Measurements from ENCODE around the gene FAM9A.
"Not testable (repeated sequence)": the region's sequence is repeated elsewhere in the genome, so short reads cannot be mapped to it uniquely, and the experiment has no call there.

FAM9A gene

GRCh38 chrX:8800351-8800750 lies 832 bp downstream of the FAM9A start:
- DNase-seq, result not testable (repeated sequence)

DNA sequence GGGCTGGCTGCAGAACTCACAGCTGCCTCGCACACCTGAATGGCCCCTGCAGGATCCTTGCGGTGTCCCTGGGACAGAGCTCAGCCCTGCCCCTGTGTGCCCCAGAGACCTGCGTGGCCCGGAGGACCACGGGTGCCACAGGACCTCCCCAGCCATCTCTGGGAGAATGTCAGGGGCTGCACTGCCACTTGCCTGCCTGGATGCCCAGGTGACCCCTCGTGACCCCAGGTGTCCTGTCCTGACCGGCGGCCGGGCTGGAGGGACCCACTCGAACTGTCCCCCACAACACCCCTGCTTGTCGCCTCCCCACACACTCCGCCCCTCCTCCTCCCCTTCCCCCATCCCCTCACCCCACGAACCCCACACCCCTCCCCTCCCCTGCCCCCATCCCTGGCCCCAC lies 1.9 kb downstream of the FAM9A start:
- DNase-seq, result not testable (repeated sequence)

DNA sequence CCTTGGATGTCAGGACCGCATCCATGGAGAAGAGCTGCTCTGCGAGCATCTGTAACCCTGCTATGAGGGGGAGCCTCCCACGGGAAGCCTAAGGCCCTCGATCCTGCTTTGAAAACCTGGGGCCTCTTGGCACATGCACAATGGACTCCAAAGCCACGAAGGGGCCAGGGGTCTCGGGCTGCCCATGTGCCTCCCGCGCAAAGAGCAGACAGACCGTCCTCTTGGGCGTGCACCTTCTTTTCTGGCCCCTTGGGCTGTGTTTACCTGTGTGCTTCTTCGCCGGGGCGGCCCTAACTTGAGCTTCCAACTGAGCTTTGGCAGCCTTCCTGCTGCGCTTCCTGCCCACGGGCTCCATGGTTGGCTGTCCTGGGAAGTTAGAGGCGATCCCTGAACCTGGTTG lies 2.5 kb downstream of the FAM9A start:
- not testable (repeated sequence) for DNase-seq

GRCh38 chrX:8787119-8787518 lies 14.1 kb downstream of the FAM9A start:
- not testable (repeated sequence) for DNase-seq

- no peak for DNase-seq
Observed at GRCh38 chrX:8784162-8784561, 17.0 kb downstream of the FAM9A start.

DNA sequence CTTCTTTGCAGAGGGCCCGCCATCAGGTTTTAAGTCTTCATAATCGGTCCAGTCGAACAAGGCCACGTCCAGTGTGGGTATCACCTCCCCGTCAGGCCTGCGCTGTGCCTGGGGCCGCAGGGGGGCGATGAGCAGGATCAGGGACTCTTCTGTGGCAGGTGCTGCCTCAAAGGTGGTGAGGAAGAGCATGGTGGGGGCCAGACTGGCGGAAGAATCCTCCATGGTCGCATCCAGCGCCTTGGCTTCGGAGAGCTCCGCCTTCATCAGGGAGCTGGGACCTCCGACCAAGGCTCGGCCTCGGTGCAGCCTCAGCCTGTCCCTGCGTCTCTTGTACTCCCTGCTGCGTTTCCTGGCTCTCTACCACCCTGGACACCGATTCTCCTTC lies 17.5 kb downstream of the FAM9A start:
- no peak for DNase-seq

DNA sequence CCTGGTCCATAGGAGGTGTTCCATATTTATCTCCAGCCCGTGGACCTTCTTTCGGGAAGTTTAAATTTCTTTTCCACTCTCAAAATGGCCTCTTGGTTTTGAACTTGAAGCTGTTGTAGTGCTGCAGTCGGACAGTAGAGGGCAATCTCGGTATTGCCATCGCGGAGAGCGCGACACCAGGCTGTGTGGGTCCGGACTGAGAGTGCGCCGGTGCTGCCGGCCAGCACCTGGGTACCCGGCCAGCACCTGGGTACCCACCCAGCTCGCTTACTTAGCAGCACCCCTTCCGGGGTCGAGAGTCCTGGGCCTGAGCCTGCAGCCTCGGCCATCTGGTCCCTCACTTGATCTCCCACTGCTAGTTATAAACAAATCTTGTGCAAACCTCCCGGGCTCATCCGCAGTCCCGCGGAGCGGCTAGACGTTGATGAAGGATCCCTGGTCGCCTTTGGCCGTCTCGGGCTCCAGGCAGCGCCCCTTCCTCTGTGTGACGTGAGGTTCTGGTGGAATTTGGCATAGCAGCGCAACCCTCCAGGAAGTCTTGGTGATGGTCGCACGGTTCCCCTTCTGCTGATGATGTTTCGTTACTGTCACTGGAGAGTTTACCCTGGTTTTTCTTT lies 18.0 kb downstream of the FAM9A start:
- DNase-seq, result no peak

DNA sequence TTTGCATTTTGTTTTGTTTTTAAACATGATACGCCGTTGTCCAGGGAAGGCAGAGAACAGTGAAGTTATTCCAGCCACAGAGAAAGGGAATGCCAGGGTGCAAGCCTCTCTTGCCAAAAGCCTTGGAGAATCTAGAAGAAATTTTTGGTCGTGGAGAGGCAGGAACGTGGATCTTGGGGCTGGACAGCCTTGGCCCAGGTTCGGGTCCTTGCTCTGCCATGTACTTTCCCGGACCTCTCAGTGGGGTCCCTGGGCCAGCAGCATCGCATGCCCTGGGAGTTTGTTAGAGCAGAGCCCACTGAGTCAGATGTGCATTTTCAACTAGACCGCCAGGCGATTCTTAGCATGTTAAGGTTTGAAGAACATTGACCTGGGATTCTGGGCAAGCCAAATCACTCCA lies 18.6 kb downstream of the FAM9A start:
- no peak for DNase-seq

- DNase-seq, result not testable (repeated sequence)
Observed at GRCh38 chrX:8781921-8782320, 19.3 kb downstream of the FAM9A start.

GRCh38 chrX:8773117-8773516 lies 28.1 kb downstream of the FAM9A start:
- no peak for DNase-seq

- DNase-seq, result no peak
Observed at GRCh38 chrX:8760021-8760420, 41.2 kb downstream of the FAM9A start.

DNA sequence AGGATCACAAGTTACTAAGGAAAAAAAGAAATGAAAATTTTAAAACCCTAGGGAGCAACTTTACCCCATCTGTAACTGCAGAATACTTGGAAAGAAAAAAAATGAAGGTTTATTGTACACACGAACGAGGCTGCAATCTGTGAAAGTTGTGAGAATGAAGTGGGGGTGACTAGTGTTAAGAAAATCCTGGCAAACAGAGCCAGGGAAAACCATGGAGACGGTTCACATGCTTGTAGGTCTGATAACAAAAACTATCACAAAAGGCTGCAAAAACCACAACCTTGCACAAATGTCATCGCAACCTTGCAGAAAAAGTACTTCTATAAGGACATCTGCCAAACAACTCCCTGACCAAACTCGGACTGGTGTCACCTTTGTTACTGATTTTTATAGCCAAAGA lies 42.5 kb downstream of the FAM9A start:
- DNase-seq, result not testable (repeated sequence)

DNA sequence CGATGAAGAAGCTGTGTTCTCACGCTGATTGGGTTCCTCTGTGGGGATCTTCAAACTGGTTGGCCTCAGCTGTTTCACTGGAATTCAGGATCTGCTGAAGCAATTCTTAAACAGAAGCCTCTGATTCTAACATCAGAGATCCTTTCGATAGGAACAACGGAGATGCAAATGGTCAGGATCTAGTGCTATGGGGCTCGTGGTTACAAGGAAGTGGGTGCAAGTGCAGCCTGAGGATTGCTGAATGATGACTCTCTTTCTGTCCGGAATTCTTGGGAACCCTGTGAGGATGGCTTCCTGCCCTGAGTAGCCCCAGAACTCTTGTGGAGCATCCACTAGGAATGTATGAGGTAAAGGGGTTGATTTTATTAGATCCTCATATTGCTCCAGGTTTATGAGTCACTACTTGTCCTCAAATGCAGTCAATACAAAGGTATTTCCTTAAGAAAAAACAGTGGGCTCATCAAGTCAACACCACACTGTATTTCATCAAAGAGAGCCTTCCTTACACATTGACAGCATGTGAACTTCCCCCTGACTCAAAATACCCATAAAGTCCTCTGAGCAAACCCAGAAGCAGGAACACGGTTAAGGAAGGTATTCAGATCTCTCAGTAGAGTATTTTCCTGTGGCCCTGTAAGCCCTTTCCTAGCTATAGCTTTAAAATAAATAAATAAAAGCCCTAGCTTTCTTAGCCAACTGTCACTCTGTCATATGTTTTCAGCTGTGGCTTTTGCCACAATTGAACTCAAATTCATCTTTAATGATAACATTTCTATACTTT lies 43.4 kb downstream of the FAM9A start:
- DNase-seq, result not testable (repeated sequence)

GRCh38 chrX:8755813-8756212 lies 45.4 kb downstream of the FAM9A start:
- DNase-seq, result no peak

DNA sequence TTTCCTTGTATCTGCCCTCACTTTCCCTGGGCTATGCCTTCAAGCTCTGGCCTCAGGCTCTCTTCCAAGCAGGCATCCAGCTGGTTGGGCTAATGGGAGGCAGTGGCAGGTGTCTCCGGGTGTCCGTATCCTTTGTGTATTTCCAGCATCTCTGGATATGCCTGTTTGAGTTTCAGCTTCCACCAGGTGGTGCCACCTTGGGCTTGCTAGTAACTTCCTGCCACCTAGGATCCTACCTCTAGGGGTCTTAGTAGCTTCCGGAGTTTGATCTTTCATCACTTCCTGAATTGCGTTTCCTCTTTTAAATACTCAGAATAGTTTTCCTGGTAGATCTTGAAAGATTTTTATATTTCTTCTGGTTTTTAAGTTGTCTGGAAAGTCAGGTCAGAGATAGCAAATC lies 46.1 kb downstream of the FAM9A start:
- DNase-seq, result no peak

GRCh38 chrX:8749697-8750096 lies 51.5 kb downstream of the FAM9A start:
- no peak for DNase-seq

DNA sequence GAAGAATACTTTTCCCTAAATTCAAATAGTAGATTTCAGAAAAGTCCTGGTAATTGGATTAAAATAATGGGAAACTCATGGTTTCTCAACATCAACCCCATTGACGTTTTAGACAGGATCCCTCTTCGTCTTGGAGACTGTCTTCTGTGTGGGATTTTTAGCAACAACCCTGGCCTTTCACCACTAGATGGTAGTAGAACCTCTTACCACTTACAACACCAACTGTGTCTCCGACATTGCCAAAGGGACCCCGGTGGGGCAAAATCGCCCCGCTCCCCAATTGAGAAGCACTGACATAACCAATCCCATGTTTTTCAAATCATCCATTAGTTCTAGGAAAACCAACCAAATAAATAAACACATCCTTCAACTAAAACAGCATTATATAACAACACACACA lies 52.3 kb downstream of the FAM9A start:
- no peak for DNase-seq

- no peak for DNase-seq
Observed at GRCh38 chrX:8743126-8743732, 58.0 kb downstream of the FAM9A start.

DNA sequence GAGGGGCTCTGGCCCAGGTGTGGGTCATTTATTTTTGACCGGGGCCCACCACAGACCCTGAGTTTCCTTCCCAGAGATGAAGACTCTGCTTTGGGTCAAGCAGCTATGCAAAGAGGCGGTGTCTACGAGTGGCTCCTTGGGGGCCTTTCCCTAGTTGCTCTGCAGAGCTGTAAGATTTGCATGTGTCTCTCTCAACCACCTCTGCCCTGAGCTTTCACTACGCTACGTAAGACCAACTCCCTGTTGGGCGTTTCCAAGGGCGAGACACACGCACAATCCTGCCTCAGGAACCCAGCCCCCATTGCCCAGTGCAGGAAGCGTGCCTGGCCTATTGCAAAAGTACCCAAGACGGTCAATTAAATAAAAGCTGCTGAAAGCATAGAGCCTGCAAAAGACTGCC lies 59.2 kb downstream of the FAM9A start:
- DNase-seq, result no peak

Measured in NCI-H1417 treated with DMSO at 0.1 percent for 48 hours (cell line).